Endodermal cell (in vitro differentiated cells): ENCODE results near the gene CDH23. TPM values are rescaled to one million over a fixed set of nuclear protein-coding genes. Genes with fewer than 3 reads are reported as not detected.

ENCODE experiments used
- DNase-seq: peaks from one replicate; pipeline ENCODE4 v3.0.0-alpha.2; 2017
- H3K27ac ChIP-seq: 2 replicates; pipeline ENCODE4 v1.5.1; 2013; ENCODE audit warnings: mild to moderate bottlenecking, low read depth, low read length, moderate library complexity
- H3K27me3 ChIP-seq: 2 replicates; pipeline ENCODE4 v1.6.1; 2013; ENCODE audit warnings: mild to moderate bottlenecking, low read length, moderate library complexity; ENCODE audit not compliant: insufficient read depth, control insufficient read depth, poor library complexity, severe bottlenecking
- H3K36me3 ChIP-seq: 2 replicates; pipeline ENCODE4 v1.7.0; 2013; ENCODE audit warnings: mild to moderate bottlenecking, low read length, moderate library complexity; ENCODE audit not compliant: control insufficient read depth, insufficient read depth
- H3K4me1 ChIP-seq: one replicate; pipeline ENCODE4 v1.7.0; 2013; ENCODE audit warnings: low read length; ENCODE audit not compliant: control insufficient read depth, insufficient read depth
- H3K4me3 ChIP-seq: 2 replicates; pipeline ENCODE4 v1.5.1; 2013; ENCODE audit warnings: mild to moderate bottlenecking, low read length, moderate library complexity
- H3K9ac ChIP-seq: 2 replicates; pipeline ENCODE4 v1.6.1; 2013; ENCODE audit warnings: mild to moderate bottlenecking, low read length, moderate library complexity; ENCODE audit not compliant: poor library complexity, severe bottlenecking; ENCODE audit errors: extremely low read depth
- H3K9me3 ChIP-seq: 2 replicates; pipeline ENCODE4 v1.6.1; 2013; ENCODE audit warnings: mild to moderate bottlenecking, low read length, moderate library complexity; ENCODE audit not compliant: control insufficient read depth
- H3K27ac Mint-ChIP-seq: 2 replicates; pipeline ENCODE4 v1.8.0; 2020; ENCODE audit warnings: mixed read lengths
- H3K27me3 Mint-ChIP-seq: 2 replicates; pipeline ENCODE4 v1.8.0; 2021; ENCODE audit warnings: mild to moderate bottlenecking, mixed read lengths; ENCODE audit not compliant: insufficient read depth
- H3K36me3 Mint-ChIP-seq: 2 replicates; pipeline ENCODE4 v1.8.0; 2020; ENCODE audit warnings: low read depth, mixed read lengths
- H3K4me1 Mint-ChIP-seq: 2 replicates; pipeline ENCODE4 v1.8.0; 2020; ENCODE audit warnings: mixed read lengths
- H3K4me3 Mint-ChIP-seq: 2 replicates; pipeline ENCODE4 v1.8.0; 2020; ENCODE audit warnings: mild to moderate bottlenecking, moderate library complexity, mixed read lengths
- H3K9me3 Mint-ChIP-seq: 2 replicates; pipeline ENCODE4 v1.8.0; 2020; ENCODE audit warnings: mild to moderate bottlenecking, mixed read lengths
- WGBS, 2 experiments: methylation state at CpG; one replicate each; pipeline versions ENCODE4 v1.1.5 to v1.1.7; 2013; ENCODE audit warnings: missing lambda C conversion rate in 2 of 2, mixed read lengths in 1 of 2; ENCODE audit not compliant: insufficient coverage in 1 of 2, insufficient read length in 1 of 2; 5-methylcytosine and 5-hydroxymethylcytosine counted together
- total RNA-seq, 2 donors: library from RNA; stranded (reverse); fragmentation: NEBNext Ultra II Directional in 1 of 2; extraction: Animal tissue kit (Norgen Biotek cat#: 25700) in 1 of 2; gene quantifications; 2 replicates in 1 of 2; 3 replicates in 1 of 2; pipeline ENCODE4 v1.2.1, GENCODE V29; 2021
- TF ChIP-seq, protein P1 (sequence below): fragments of 200-600 bp; sonication (generic); conservative IDR thresholded peaks from 2 replicates; pipeline ENCODE4 v1.5.0; 2021; ENCODE audit warnings: antibody characterized with exemption, mild to moderate bottlenecking

Gene CDH23
- total RNA-seq, 2 donors from 2014 or later: 2.1 to 4.2 TPM

DNA sequence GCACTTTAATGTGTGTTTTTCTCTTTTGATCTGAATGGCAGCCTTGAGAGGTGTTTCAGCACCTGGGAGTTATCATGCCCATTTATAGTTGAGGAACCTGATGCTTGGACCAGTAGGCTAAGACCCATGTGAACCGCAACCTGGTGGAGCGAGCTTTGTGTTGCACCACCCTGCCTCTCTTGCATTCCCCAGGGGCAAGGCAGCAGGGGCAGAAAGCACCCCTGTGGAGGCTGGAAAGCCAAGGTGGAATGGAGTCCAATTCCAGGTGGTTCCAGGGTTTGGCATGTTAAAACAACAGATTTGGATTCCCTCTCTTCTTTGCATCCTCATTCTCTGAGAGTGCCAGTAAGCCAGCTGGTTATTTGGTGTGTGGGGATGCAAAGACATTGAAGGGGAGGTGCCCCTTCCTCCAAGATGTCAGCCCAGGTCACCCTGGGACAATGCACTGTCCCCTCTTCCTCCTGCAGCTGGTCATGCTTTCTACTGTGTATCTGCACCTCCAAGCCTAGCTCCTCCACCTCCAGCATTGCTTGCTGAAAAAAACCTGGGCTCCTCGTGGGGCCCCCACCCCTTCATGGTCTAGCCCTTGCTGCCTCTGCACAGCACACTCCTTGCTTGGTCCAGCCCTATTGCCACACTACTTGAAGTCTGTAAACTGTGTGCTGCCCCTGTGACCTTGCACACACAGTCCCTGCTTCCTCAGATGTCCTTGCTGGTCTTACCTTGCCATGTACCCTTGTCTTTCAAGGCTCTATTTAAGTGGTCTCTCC lies 5.6 kb upstream of the CDH23 start:
- Histone ChIP-seq H3K27ac (no peak overlapping the region), H3K9ac (no peak overlapping the region), H3K9me3 (no peaks in the 10 kb centered on the region), H3K27me3 (peaks cover 38% of the 10 kb centered on the region), H3K4me1 (no peaks in the 10 kb centered on the region), H3K36me3 (no peaks in the 10 kb centered on the region), H3K4me3 (no peak overlapping the region)
- Mint-ChIP-seq H3K36me3 (no peaks in the 10 kb centered on the region), H3K4me1 (peaks cover 2% of the 10 kb centered on the region), H3K4me3 (no peak overlapping the region), H3K27ac (no peak overlapping the region), H3K27me3 (peaks cover 46% of the 10 kb centered on the region), H3K9me3 (no peaks in the 10 kb centered on the region)
- peak; percentile 36 for DNase-seq
- WGBS, 2 experiments: 87 to 100% methylated on average over 1 to 3 of the region's 3 CpGs
- TF ChIP-seq, protein P1, sequence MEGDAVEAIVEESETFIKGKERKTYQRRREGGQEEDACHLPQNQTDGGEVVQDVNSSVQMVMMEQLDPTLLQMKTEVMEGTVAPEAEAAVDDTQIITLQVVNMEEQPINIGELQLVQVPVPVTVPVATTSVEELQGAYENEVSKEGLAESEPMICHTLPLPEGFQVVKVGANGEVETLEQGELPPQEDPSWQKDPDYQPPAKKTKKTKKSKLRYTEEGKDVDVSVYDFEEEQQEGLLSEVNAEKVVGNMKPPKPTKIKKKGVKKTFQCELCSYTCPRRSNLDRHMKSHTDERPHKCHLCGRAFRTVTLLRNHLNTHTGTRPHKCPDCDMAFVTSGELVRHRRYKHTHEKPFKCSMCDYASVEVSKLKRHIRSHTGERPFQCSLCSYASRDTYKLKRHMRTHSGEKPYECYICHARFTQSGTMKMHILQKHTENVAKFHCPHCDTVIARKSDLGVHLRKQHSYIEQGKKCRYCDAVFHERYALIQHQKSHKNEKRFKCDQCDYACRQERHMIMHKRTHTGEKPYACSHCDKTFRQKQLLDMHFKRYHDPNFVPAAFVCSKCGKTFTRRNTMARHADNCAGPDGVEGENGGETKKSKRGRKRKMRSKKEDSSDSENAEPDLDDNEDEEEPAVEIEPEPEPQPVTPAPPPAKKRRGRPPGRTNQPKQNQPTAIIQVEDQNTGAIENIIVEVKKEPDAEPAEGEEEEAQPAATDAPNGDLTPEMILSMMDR: no peak

DNA sequence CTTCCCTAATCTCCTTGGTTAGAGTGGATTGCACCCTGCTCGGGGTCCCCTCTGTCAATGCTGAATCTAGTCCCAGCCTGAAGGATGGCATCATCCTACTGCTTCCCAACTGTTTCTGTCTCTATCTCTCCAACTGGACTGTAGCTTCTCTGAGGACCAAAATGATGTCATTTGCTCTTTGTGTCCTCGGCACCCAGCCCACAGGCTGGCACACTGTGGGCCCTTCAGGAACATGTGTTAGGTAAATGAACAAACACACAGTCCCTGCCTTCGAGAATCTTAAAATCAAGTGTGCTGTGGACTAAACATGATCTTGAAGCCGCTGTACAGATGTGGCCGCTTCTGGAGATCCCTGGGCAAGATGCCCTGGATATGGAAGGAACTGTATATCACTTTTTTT lies 5.0 kb upstream of the CDH23 start:
- Histone ChIP-seq H3K4me3 (no peak overlapping the region), H3K9me3 (no peaks in the 10 kb centered on the region), H3K9ac (no peak overlapping the region), H3K27ac (no peak overlapping the region), H3K36me3 (no peaks in the 10 kb centered on the region), H3K27me3 (peaks cover 38% of the 10 kb centered on the region), H3K4me1 (no peaks in the 10 kb centered on the region)
- no peak overlapping the region for H3K4me3 Mint-ChIP-seq
- TF ChIP-seq, protein P1: no peak
- H3K27me3 Mint-ChIP-seq: peaks cover 46% of the 10 kb centered on the region
- H3K4me1 Mint-ChIP-seq: peaks cover 2% of the 10 kb centered on the region
- no peaks in the 10 kb centered on the region for H3K9me3 Mint-ChIP-seq
- H3K27ac Mint-ChIP-seq: no peak overlapping the region
- 87 to 94% methylated on average over 2 to 5 of the region's 5 CpGs for WGBS, 2 experiments
- DNase-seq: peak; percentile 2
- no peaks in the 10 kb centered on the region for H3K36me3 Mint-ChIP-seq

DNA sequence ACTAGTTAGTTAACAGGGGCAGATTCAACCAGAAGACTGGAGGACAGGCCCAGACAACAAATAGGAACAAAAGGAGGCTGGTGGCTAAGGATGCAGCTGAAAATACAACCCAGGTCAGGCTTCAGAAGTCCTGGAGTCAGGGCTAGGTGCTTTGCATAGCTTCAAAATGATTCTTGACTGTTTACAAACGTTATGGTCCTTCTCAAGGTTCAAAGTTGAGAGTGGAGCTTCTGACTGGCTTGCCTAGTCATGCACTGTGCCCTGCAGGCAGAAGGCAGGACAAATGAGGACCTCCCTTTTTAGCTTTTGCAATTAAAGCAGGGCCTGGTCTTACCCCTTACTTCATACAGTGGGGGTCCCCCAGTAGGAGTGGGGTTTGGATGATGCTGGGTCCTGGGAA lies 4.4 kb upstream of the CDH23 start:
- TF ChIP-seq, protein P1: no peak
- no peaks in the 10 kb centered on the region for H3K4me1 ChIP-seq
- no peaks in the 10 kb centered on the region for H3K36me3 ChIP-seq
- 46 to 59% methylated on average over 1 of the region's 1 CpG for WGBS, 2 experiments
- no peaks in the 10 kb centered on the region for H3K9me3 ChIP-seq
- no peaks in the 10 kb centered on the region for H3K36me3 Mint-ChIP-seq
- no peak overlapping the region for H3K9ac ChIP-seq
- H3K4me3 ChIP-seq: no peak overlapping the region
- H3K4me3 Mint-ChIP-seq: no peak overlapping the region
- H3K27me3 ChIP-seq: peaks cover 41% of the 10 kb centered on the region
- DNase-seq: no peak
- H3K9me3 Mint-ChIP-seq: no peaks in the 10 kb centered on the region
- H3K27me3 Mint-ChIP-seq: peaks cover 51% of the 10 kb centered on the region
- H3K4me1 Mint-ChIP-seq: peaks cover 2% of the 10 kb centered on the region
- no peak overlapping the region for H3K27ac Mint-ChIP-seq
- no peak overlapping the region for H3K27ac ChIP-seq
